HL-60/S4 (cell line): ENCODE data around the gene DRAP1.
"Not testable (repeated sequence)": the region's sequence is repeated elsewhere in the genome, so short reads cannot be mapped to it uniquely, and the experiment has no call there.

Source experiments
- in situ Hi-C: fragments of 300-500 bp; cut with MboI; formaldehyde crosslinking; loops from 2 replicates; pipeline ENCODE4 v1.14.3; 2022; ENCODE audit warnings: low sequenced_read_pairs

DRAP1 gene

DNA sequence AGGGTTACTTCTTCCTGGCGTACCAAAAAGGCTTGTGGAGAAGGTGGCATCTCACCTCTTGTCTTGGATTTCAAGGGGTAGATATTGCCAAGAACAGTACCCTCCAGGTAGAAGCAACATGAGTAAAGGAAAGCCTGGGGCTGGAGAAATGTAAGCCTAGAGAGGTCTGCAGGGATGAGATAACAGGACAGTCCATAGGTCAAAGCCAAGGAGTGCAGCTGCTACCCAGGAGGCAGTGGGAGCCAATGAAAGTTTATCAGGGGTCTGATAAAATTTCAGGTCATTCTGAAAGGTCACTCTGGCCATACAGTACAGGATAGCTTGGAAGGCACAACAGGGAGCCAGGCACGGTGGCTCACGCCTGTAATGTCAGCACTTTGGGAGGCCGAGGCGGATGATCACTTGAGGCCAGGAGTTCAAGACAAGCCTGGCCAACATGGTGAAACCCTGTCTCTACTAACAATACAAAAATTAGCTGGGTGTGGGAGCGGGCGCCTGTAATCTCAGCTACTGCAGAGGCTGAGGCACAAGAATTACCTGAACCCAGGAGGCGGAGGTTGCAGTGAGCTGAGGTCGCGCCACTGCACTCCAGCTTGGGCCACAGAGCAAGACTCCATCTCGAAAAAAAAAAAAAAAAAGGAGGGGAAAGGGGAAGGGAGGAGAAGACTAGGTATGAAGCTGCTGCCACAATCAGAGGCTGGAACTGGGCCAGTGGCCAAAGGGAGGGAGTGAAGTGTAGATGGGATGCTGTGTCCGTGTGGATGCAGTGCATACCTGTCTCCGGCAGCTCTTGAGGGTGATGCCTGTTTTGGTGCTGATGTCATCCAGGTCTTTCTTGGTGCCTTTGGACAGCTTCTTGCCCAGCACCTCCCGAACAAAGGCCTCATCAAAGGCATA, 32.2 kb upstream of the DRAP1 start:
- in situ Hi-C loops, result no loop called here

DNA sequence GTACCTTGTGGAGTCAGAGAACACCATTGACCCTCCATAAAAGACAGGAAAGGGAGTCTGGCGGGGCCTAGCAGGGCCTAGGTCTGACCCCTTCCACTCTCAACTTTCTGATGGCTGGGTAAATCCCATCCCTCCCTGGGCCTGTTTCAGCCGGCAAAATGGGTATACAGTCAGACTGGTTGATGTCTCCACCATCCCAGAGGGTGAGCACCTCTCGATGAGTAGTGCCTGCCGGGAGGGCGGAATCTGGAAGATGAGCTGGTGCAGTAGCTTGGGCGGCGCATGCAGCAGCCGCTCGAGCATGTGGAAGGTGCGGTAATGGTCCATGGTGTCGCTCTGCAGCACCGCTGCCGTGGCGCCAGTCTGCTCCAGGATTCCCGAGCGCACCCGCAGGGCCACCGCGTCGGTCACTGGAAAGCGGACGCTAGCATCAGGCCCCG, 31.5 kb upstream of the DRAP1 start:
- in situ Hi-C loops, result no loop called here

DNA sequence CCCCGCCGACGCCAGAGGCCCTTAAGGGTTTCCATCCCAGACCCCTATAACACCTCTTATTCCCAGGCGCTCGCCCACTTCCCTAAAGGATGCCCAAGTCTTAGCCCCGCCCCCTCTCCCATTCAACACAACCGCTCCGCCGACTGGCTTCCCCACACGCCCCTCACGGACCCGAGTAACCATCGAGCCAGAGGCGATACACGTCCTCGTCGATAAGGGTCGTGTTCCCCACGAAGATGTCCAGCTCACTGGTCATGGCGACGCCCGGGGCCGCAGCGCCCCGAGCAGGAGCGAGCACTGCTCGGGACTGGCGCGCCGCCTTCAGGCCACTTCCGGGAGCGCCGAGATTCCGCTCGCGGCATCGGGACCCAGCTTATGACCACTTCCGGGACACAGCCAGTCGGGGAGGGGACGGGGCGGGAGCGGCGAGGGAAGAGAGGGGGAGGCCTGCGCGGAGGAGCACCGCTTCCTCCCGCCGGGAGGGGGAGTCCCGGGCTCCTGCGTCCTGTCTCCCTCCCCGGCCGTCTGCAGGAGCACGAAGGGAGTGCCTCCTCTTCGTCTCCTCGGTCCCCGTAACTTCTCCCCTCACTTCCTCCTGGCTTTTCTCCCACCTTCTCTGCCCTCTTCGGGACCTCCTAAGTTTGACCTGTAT, 30.9 kb upstream of the DRAP1 start, which contains the start of gene FIBP:
Gene FIBP, minus strand, starts transcription at position 309 of the 652 bp plus-strand sequence. Its CDS starts 53 bp downstream, at position 256.
- in situ Hi-C loops, result no loop called here

DNA sequence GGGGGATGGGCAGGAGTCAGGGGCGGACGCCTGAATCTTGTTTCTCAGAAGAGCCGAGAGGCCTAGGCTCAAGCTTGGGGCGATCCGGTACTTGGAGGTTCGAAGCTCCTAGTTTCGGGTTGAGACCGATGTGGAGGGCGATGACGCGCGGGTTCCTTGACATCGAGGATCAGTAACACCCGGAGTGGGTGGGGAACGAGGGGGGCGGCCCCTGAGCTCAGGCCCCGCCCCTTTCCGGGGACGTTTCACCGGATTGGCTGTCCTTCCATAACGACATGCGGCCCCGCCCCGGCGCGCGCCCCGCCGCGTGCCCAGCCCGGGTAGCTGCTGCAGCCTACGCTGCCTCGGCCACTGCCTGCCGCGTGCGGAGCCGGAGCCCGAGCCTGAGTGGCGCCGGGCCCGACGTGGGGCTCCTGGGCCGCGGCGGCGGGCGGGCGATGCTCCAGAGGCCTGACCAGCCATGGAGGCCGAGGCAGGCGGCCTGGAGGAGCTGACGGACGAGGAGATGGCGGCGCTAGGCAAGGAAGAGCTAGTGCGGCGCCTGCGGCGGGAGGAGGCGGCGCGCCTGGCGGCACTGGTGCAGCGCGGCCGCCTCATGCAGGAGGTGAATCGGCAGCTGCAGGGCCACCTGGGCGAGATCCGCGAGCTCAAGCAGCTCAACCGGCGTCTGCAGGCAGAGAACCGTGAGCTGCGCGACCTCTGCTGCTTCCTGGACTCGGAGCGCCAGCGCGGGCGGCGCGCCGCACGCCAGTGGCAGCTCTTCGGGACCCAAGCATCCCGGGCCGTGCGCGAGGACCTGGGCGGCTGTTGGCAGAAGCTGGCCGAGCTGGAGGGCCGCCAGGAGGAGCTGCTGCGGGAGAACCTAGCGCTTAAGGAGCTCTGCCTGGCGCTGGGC, 28.7 kb upstream of the DRAP1 start, which contains the start of gene CCDC85B:
Gene CCDC85B, plus strand, starts transcription at position 350 of the 895 bp plus-strand sequence. Its CDS starts 111 bp downstream, at position 461.
- in situ Hi-C loops, result no loop called here

DNA sequence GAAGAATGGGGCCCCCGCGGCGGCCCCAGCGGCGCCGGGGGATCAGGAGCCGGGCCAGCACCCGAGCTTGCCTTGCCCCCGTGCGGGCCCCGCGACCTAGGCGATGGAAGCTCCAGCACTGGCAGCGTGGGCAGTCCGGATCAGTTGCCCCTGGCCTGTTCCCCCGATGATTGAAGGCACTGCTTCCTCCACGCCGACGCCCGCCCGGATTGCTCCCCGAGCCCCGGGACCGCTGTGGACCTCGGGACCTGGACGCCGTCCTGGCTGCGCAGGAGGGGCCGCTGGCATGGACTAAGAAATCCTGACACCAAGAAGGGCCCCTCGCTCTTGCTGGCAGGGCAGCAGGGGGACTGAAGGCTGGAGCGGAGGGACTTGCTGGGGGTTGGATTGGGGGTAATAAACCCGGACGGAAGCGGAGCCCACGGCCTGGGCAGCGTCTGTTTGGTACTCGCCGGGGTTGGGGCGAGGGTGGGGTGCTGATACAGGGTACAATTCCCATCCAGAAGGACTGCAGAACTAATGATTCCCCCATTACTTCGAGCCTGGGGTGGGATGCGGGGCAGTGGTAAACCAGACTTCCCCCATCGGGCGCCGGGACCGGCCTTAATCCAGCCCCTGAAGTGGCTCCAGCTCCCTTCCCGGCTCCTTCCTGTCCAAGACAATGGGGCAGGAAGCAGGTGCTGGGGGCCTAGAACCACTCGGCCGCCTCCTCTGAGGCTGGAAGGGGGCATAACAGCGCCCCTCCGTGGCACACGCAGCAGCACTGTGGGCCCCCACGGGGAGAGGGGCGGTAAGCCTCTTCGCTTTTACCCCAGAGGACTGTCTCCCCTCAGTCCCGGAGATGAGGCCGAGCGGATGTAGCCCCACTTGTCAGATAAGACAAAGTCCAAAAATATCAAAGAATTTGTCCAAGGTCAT, 27.7 kb upstream of the DRAP1 start:
- in situ Hi-C loops, result no loop called here

DNA sequence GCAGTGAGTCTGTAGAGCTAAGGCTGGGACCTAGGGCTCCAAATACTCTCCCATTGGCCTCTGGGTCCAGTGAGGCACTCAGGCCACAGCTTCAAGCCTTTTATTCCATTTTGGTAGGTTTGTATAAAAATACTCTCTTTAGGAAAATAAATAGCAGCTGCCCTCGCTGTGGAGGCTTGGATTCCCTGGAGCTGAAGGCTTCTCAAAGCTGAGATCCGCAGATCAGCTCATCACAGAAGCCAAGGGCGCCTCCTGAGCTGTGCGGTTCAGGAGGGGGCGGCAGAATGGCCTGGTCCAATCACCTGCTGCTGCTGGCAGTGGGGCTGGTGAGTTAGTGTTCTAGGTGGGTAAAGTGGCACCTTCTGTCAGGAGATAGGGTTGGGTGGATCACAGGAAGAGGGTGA, 27.1 kb upstream of the DRAP1 start:
- in situ Hi-C loops, result not testable (repeated sequence)

DNA sequence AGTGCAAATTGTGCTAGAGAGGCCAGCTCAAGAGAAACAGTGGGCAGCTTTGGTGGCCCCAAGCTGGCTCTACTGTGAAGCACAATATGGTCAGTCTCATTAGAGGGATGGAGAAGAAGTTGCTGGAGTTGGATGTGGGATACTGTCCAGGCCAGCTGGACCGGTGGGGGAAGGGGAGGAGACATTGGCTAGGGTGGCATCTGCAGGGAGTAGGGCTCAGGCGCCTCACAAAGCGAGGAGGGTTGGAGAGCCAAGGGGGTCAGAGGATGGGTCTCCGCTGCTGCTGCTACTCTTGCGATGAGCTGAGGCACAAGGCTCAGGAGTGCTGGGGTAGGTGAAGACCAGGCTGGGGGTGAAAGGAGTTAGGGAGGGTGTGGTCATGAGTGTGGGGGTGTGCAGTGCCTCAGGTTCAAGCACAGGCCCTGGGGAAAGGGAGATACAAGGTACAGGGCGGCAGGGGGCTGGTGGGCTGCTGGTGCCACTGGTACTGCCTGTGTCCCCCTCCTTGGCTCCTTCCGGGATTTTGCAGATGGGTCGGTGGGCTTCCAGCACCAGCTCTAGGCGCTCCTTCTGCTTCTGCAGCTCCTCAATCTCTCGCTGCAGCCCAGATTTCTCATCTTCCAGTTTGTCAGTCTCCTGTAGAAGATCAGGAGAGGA, 26.4 kb upstream of the DRAP1 start:
- in situ Hi-C loops, result no loop called here

DNA sequence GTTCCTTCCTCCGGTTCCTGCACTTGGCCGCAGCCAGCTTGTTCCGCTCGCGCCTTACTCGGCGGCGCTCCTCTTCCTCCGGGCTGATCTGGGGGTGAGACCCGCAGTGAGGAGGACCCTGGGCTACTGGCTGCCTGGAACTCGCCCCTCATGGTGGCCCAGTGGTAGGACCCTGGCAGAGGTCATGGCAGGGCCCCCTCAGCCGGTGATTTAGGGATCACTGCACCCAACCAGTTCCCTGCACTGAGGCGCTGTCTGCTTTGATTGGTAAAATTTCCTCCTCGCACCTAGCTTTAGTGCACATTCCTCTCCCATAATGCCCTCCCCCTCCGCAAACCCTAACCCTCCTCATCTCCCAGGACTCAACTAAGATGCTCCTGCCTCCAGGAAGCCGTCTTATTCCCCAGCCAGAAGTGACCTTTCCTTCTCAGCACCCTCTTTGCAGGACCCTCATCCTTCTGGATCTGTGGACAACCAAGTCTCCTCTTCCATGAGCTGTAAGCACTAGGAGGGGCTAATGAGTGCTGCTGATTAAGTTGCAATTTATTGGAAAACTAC, 25.1 kb upstream of the DRAP1 start:
- in situ Hi-C loops, result no loop called here

DNA sequence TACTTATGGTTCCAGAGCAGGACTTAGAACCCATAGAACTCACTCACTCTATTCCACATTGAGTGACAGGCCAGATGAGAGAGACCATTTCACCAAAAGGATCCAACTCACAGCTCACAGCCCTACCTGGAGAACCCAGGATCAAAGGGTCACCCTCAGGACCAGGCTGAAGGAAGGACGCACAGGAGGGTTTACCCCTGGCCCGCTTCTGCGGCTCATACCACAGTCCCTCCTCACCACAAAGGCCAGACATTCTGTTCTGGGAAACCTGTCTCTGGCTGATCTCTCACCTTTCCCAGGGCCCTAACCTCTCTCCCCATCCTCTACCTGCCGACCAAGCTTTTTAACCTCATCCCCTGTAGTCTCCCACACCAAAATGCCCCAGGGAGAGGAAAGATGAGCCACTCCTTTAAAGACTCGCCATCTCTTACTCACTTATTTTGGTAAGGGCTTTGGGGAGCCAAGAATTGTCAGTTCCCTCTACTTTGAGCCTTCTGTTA, 23.7 kb upstream of the DRAP1 start:
- in situ Hi-C loops, result no loop called here

DNA sequence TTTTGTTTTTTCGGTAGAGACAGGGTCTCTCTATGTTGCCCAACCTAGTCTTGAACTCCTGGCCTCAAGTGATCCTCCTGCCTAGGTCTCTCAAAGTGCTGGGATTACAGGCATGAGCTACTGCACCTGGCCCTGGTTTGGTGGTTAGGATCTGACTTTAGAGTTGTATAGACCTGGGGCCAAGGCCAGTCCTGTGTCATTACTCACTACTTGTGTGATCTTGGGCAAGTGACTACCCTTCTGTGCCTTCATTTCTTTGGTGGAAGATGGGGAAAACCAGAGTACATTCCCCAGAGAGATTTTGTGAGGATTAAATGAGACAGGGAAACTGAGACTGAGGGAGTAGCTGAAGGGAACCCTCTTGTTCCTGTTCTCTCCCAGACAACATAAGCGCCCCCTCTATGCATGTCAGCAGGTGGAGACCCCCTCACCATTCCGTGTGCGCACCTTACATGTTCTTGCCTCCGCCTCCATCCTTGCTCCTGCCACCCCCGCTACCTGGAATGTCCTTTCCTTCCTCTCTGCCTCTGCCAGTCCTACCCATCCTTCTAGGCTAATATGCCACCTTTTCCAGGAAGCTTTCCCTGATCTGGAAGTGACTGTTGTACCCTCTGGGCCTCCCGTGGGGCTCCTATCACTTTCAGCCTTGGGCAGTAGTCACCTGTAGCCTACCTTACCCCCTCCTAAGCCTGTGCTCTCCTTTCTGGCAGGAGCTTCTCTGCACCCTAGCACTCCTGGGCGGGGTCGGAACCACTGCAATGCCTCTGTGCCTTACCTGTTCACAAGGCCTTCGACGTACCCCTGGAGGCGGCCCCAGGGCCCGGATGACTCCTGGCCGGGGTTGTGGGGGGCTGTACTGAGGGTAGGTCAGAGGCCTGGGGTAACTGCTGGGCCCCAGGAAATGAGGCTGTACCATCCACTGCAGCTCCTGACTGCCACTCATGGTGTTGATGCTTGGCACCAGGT, 22.9 kb upstream of the DRAP1 start:
- in situ Hi-C loops, result no loop called here

DNA sequence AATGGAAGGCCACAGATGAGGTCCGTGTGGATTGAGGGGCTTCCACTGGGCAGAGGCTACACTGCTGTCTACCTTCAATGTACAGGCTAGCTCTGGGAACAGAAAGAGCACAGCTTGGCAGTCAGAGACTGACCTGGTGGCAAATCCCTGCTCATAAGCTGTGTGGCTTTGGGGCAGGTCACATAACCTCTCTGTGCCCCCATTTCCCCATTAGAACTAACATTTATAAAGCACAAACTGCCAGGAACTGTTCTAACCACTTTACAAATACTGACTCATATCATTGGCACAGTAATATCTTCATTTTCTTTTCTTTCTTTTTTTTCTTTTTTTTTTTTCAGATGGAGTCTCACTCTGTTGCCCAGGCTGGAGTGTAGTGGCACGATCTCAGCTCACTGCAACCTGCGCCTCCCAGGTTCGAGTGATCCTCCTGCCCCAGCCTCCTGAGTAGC, 22.2 kb upstream of the DRAP1 start:
- in situ Hi-C loops, result no loop called here

DNA sequence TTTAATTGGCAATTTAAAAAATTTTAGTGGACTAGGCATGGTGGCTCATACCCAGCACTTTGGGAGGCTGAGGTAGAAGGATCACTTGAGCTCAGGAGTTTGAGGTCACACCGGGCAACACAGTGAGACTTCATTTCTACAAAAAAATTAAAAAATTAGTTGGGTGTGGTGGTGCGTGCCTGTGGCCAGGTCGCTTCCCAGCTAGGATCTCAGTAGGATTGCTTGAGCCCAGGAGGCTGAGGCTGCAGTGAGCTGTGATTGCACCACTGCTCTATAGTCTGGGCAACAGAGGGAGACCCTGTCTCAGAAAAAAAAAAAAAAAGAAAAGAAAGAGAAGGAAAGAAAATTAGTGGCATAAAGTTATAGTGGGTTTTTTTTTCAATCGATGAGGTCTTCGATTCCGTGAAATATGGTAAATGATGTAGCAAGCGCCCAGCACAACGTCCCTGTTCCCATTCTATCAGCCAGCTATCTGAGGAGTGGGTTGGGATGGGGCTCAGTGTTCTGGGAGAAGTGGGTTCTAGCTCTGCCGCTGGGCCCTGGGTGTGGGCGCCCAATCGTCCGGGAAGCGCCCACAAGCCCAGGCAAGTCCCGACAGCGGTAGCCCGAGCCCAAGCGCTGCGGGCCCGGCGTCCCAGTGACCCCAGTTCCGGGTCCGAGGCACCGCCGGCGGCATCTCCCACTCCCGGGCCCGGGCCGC, 20.4 kb upstream of the DRAP1 start:
- in situ Hi-C loops, result no loop called here

DNA sequence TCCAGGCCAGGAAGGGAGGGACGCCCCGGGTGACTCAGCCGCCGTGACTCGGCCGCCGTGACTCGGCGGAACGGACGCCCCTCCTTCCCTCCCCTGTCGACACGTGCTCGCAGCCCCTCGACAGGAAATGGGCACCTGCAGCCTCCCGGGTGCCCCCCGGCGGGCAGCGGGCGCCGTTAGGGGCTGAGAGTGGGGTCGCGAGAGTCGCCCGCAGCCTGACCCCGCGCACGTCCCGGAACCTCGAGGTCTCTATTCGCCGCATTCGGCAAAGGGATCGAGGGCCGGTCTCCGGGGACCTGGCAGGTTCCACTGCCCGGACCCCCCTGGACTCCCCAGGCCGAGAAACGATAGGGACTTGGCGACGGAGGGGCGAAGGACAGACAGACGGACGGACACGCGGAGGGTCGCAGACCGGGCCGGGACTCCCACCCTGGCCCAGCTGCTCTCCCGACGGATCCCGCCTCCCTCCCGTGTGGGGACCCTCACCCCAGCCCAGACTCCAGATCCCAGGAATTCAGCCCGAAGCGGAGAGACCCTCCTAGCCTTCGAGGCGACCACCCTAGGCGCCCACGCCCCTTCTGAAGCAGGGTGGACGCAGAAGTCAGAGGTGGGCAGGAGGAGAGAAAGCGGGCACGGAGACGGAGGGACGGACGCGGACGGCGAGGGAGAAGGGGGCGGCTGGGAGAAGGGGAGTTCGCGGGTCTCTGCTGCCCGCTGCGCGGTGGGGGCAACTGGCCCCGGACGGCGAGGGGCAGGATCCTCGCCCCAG, 19.7 kb upstream of the DRAP1 start:
- in situ Hi-C loops, result no loop called here

DNA sequence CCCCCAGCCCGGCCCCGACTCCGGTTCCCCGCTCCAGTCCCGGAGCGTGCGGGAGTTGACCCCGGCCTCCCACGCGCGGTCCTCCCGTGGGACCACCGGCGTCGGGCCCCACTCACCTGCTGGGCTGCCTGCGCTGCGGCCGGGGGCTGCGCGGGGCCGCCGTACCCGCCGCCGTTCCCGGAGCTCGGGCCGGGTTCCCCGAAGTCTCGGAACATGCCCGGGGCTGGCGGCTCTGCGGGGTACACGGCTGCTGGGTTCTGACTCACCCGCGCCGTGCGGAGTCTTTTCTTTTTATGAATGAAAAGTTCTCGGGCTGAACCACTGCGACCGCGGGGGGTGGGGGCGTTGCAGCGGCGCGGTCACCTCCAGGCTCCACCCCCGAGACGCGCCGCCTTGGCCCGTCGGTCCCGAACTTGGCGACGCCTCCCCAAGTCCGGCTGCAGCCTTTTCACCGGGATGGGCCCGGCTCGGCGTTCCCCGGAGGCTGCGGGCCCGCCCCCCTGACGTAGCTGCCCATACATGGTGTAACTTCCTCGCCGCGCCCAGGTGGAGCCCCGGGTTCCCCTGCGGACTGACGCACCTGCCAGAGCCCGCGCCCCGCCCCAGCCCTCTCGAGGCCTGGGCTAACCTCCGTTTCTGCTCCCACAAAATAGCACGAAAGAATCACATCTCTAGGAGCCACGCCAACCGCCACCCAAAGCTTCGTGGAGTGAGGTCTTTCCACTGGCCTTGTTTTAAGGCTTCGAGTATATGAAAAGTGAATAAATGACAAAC, 18.9 kb upstream of the DRAP1 start, which contains the start of gene FOSL1:
Gene FOSL1, minus strand, starts transcription at position 264 of the 774 bp plus-strand sequence. Its CDS starts 49 bp downstream, at position 215.
- in situ Hi-C loops, result no loop called here

DNA sequence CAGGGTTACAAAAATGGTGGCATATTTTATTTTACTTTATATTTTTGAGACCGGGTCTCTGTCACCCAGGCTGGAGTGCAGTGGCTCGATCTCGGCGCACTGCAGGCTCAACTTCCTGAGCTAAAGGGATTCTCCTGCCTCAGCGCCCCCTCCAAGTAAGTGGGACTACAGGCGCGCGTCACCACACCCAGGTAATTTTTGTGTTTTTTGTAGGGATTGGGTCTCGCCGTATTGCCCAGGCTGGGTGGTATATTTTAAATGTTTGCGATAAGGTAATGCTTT, 18.4 kb upstream of the DRAP1 start:
- in situ Hi-C loops, result no loop called here

DNA sequence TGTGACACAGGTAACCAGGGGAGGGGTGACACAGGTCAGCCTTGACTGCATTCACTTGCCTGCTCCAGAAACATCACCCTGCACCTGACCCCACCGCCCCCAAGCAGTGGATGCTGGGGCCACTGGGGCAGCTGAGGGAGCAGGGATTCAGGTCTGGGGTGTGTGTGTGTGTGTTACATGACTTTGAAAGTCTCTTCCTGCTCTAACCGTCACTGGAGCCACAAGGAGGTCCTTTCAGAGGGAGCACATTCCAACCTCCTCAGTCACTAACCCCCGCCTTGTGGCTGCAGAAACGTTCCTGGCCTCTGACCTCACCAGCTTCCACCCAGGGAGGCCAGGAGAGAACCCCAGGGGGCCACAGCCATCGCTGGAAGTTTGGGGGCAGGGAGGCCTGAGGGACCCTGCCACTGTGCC, 16.2 kb upstream of the DRAP1 start:
- in situ Hi-C loops, result no loop called here
